Activated naive CD8-positive, alpha-beta T cell (primary cell): ENCODE data around the gene PRR3.
A peak's percentile ranks its signal among the peaks of the same experiment; 100 is the strongest.

ENCODE experiments used
- H3K27ac Mint-ChIP-seq: one replicate; pipeline ENCODE4 v1.8.0; 2021; ENCODE audit warnings: mixed read lengths
- H3K27me3 Mint-ChIP-seq: one replicate; pipeline ENCODE4 v1.8.0; 2021; ENCODE audit warnings: mixed read lengths
- H3K36me3 Mint-ChIP-seq: one replicate; pipeline ENCODE4 v1.8.0; 2021; ENCODE audit warnings: mixed read lengths
- H3K4me1 Mint-ChIP-seq: one replicate; pipeline ENCODE4 v1.8.0; 2021; ENCODE audit warnings: low read depth, mixed read lengths
- H3K4me3 Mint-ChIP-seq: one replicate; pipeline ENCODE4 v1.8.0; 2021; ENCODE audit warnings: mild to moderate bottlenecking, mixed read lengths
- H3K9me3 Mint-ChIP-seq: one replicate; pipeline ENCODE4 v1.8.0; 2021; ENCODE audit warnings: low read depth, mixed read lengths

PRR3 gene

GRCh38 chr6:30610065-30610464, 53.0 kb downstream of the PRR3 start:
- Mint-ChIP-seq H3K4me3 (no peak overlapping the region), H3K9me3 (no peaks in the 10 kb centered on the region), H3K27me3 (no peaks in the 10 kb centered on the region), H3K4me1 (peaks cover 74% of the 10 kb centered on the region), H3K27ac (peak overlapping the region; percentile 100), H3K36me3 (peaks cover 19% of the 10 kb centered on the region)

GRCh38 chr6:30611150-30611855, 54.2 kb downstream of the PRR3 start:
- Mint-ChIP-seq H3K4me3 (peak overlapping the region; percentile 9), H3K36me3 (peaks cover 26% of the 10 kb centered on the region), H3K27ac (peak overlapping the region; percentile 100), H3K4me1 (peaks cover 72% of the 10 kb centered on the region), H3K9me3 (no peaks in the 10 kb centered on the region), H3K27me3 (no peaks in the 10 kb centered on the region)

GRCh38 chr6:30611856-30612194, 54.7 kb downstream of the PRR3 start:
- peaks cover 31% of the 10 kb centered on the region for H3K36me3 Mint-ChIP-seq
- H3K4me1 Mint-ChIP-seq, result peaks cover 67% of the 10 kb centered on the region
- H3K4me3 Mint-ChIP-seq, result peak overlapping the region; percentile 21
- H3K9me3 Mint-ChIP-seq, result no peaks in the 10 kb centered on the region
- H3K27me3 Mint-ChIP-seq, result no peaks in the 10 kb centered on the region
- peak overlapping the region; percentile 100 for H3K27ac Mint-ChIP-seq

- Mint-ChIP-seq H3K9me3 (no peaks in the 10 kb centered on the region), H3K4me3 (peak overlapping the region; percentile 21), H3K36me3 (peaks cover 34% of the 10 kb centered on the region), H3K27ac (peak overlapping the region; percentile 100), H3K4me1 (peaks cover 67% of the 10 kb centered on the region), H3K27me3 (no peaks in the 10 kb centered on the region)
These were observed 55.1 kb downstream of the PRR3 start for GRCh38 chr6:30612213-30612612.

GRCh38 chr6:30612687-30613248, 55.7 kb downstream of the PRR3 start:
- Mint-ChIP-seq H3K9me3 (no peaks in the 10 kb centered on the region), H3K4me1 (peaks cover 62% of the 10 kb centered on the region), H3K36me3 (peaks cover 30% of the 10 kb centered on the region), H3K27ac (peak overlapping the region; percentile 100), H3K27me3 (no peaks in the 10 kb centered on the region), H3K4me3 (peak overlapping the region; percentile 99)
